HepG2 (cell line): ENCODE results near the gene MEX3D. TPM values are rescaled to one million over a fixed set of nuclear protein-coding genes. Genes with fewer than 3 reads are reported as not detected.

Experiments used
- ATAC-seq: fragments of 200-7000 bp; cut with Tn5 transposase; 3 replicates; pipeline ENCODE4 v1.9.1; 2020; ENCODE audit warnings: mild to moderate bottlenecking, moderate library complexity
- BruUV-seq: library from RNA; stranded (reverse); fragments of 400-500 nt; replicated peaks from 2 replicates; lab custom pipeline; 2021; lab: Mats Ljungman, UMichigan
- CTCF ChIA-PET: fragments of 300-600 bp; formaldehyde crosslinking; extraction: SDS; loops from one replicate; lab custom pipeline; 2021; ENCODE audit warnings: low total read pairs, inconsistent platforms, low intra/inter-chr PET ratio; lab: Yijun Ruan, JAX
- POLR2A ChIA-PET: fragments of 350-600 bp; sonication (Branson Sonifier 250); formaldehyde crosslinking; loops from one replicate; lab custom pipeline; 2020; ENCODE audit warnings: antibody characterized with exemption, inconsistent platforms; lab: Yijun Ruan, JAX
- DNase-seq: peaks from one replicate; pipeline ENCODE4 v3.0.0-alpha.2; 2015; ENCODE audit warnings: low spot score
- FAIRE-seq: peaks from 3 replicates; lab custom pipeline; 2011; peaks lifted over from hg19 to GRCh38; lab: Jason Lieb, UNC
- H2AFZ ChIP-seq: one replicate; pipeline ENCODE4 v1.6.1; 2011; ENCODE audit warnings: low read length, inconsistent platforms
- H3K27ac ChIP-seq: fragments of 300-600 bp; 3 replicates; pipeline ENCODE4 v1.8.0; 2011; ENCODE audit warnings: mixed run types, mild to moderate bottlenecking, mixed read lengths, low read length, inconsistent platforms; ENCODE audit not compliant: insufficient read depth; ENCODE audit errors: extremely low read length
- H3K27me3 ChIP-seq, 2 experiments: fragments of 200-600 bp in 1 of 2; 2 replicates in 1 of 2; 3 replicates in 1 of 2; pipeline versions ENCODE4 v1.6.0 to v1.8.0; 2011; ENCODE audit warnings: low read length in 2 of 2, mild to moderate bottlenecking in 2 of 2, moderate library complexity in 2 of 2, inconsistent platforms in 1 of 2; ENCODE audit not compliant: insufficient read depth in 2 of 2, control insufficient read depth in 1 of 2
- H3K36me3 ChIP-seq, 2 experiments: fragments of 200-600 bp in 1 of 2; replicated peaks in 1 of 2; 2 replicates in 1 of 2; 3 replicates in 1 of 2; pipeline versions ENCODE4 v1.5.1 to v1.8.0; 2011; ENCODE audit warnings: low read length in 2 of 2, inconsistent platforms in 1 of 2; ENCODE audit not compliant: insufficient read depth in 2 of 2, control insufficient read depth in 1 of 2
- H3K4me1 ChIP-seq: 2 replicates; pipeline ENCODE4 v1.5.1; 2012; ENCODE audit warnings: low read length, inconsistent platforms; ENCODE audit not compliant: insufficient read depth
- H3K4me2 ChIP-seq: 2 replicates; pipeline ENCODE4 v1.6.0; 2011; ENCODE audit warnings: low read depth, low read length, inconsistent platforms
- H3K4me3 ChIP-seq, 3 experiments: fragments of 200-600 bp in 1 of 3; sonication (generic), shearing (Covaris generic) in 1 of 3; replicated peaks in 1 of 3; 2 replicates each; pipeline ENCODE4 v1.5.1; 2011 to 2016; ENCODE audit warnings: low read length in 3 of 3, inconsistent platforms in 2 of 3, low read depth in 2 of 3, mild to moderate bottlenecking in 2 of 3, control low read depth in 1 of 3, mixed read lengths in 1 of 3; ENCODE audit not compliant: insufficient read depth in 1 of 3
- H3K79me2 ChIP-seq: one replicate; pipeline ENCODE4 v1.6.1; 2011; ENCODE audit warnings: low read length, inconsistent platforms; ENCODE audit not compliant: insufficient read depth
- H3K9ac ChIP-seq: 2 replicates; pipeline ENCODE4 v1.6.0; 2011; ENCODE audit warnings: mild to moderate bottlenecking, low read depth, low read length, inconsistent platforms; ENCODE audit not compliant: insufficient read depth
- H3K9me3 ChIP-seq: 2 replicates; pipeline ENCODE4 v1.5.1; 2012; ENCODE audit warnings: mild to moderate bottlenecking, low read length
- H4K20me1 ChIP-seq: 2 replicates; pipeline ENCODE4 v1.6.0; 2011; ENCODE audit warnings: inconsistent platforms, mild to moderate bottlenecking, low read length, moderate library complexity; ENCODE audit not compliant: insufficient read depth
- AHR ChIP-seq: IDR thresholded peaks from 2 replicates; pipeline ENCODE4 v1.6.1; 2018; ENCODE audit warnings: missing genetic modification reagents, missing compliant biosample characterization
- ASH2L ChIP-seq: fragments of 300-600, 200-600 bp; sonication (generic); IDR thresholded peaks from 2 replicates; pipeline ENCODE4 v1.7.0; 2017; ENCODE audit warnings: low read depth, mild to moderate bottlenecking, moderate library complexity, mixed read lengths, low read length; ENCODE audit not compliant: insufficient read length
- MEIS2 ChIP-seq: sonication (generic); formaldehyde crosslinking; IDR thresholded peaks from 2 replicates; pipeline ENCODE4 v1.9.0; 2021; ENCODE audit warnings: mild to moderate bottlenecking, missing genetic modification reagents
- MTF2 ChIP-seq: sonication (generic); formaldehyde crosslinking; IDR thresholded peaks from 2 replicates; pipeline ENCODE4 v1.5.0; 2020; ENCODE audit warnings: missing genetic modification reagents, borderline replicate concordance
- PHF21A ChIP-seq: sonication (generic); formaldehyde crosslinking; IDR thresholded peaks from 2 replicates; pipeline ENCODE4 v1.5.0; 2020; ENCODE audit warnings: mild to moderate bottlenecking, missing genetic modification reagents
- TCF7L2 ChIP-seq: IDR thresholded peaks from 2 replicates; pipeline ENCODE4 v1.6.1; 2011; ENCODE audit warnings: mild to moderate bottlenecking, low read depth, low read length, moderate library complexity
- ZNF343 ChIP-seq: sonication (generic); formaldehyde crosslinking; IDR thresholded peaks from 2 replicates; pipeline ENCODE4 v1.4.0; 2020; ENCODE audit warnings: mild to moderate bottlenecking, missing genetic modification reagents
- ZNF572 ChIP-seq: sonication (generic); formaldehyde crosslinking; IDR thresholded peaks from 2 replicates; pipeline ENCODE4 v1.5.1; 2020; ENCODE audit warnings: mild to moderate bottlenecking, missing genetic modification reagents
- ZNF703 ChIP-seq: sonication (generic); formaldehyde crosslinking; IDR thresholded peaks from 2 replicates; pipeline ENCODE4 v1.5.1; 2020; ENCODE audit warnings: missing genetic modification reagents, mild to moderate bottlenecking, moderate library complexity, borderline replicate concordance
- WGBS: methylation state at CpG from one replicate; pipeline ENCODE4 v1.1.6; 2017; ENCODE audit warnings: low lambda C conversion rate; 5-methylcytosine and 5-hydroxymethylcytosine counted together
- in situ Hi-C: cut with HindIII; loops from 2 replicates; pipeline ENCODE4 v1.10.0; 2017; ENCODE audit warnings: low pct_unique_long_range_greater_than_20kb; ENCODE audit not compliant: extremely low pct_ligation_motif_present
- intact Hi-C: fragments of 100-400 bp; cut with micrococcal nuclease; formaldehyde crosslinking; loops from one replicate; pipeline ENCODE4 v1.10.0; 2022; ENCODE audit not compliant: unreplicated experiment
- polyA plus RNA-seq, 8 experiments: library from polyadenylated mRNA; depleted of rRNA in 3 of 8; stranded (reverse) in 7 of 8; unstranded in 1 of 8; fragments of >200 nt; fragmentation: Illumina TruSeq in 4 of 8; extraction: Trizol in 4 of 8; gene quantifications; 2 replicates each; pipeline versions ENCODE4 v1.2.1 to v1.2.3, GENCODE V29; 2011 to 2016; ENCODE audit warnings: low read depth in 4 of 8, missing spikeins in 1 of 8, mixed read lengths in 1 of 8; ENCODE audit not compliant: insufficient read depth in 1 of 8
- total RNA-seq, 5 experiments: library from RNA; depleted of rRNA; stranded (reverse); fragments of >200 nt; fragmentation: Illumina TruSeq; extraction: Trizol; gene quantifications; 2 replicates each; pipeline ENCODE4 v1.2.3, GENCODE V29; 2016; ENCODE audit warnings: low read depth in 1 of 5
- TF ChIP-seq, protein P1 (sequence below): sonication (generic); formaldehyde crosslinking; conservative IDR thresholded peaks from 2 replicates; pipeline ENCODE4 v1.8.0; 2022; ENCODE audit warnings: low read depth, missing genetic modification reagents
- TF ChIP-seq, protein P2 (sequence below): IDR thresholded peaks from 2 replicates; pipeline ENCODE4 v1.6.1; 2016; ENCODE audit warnings: mild to moderate bottlenecking, missing biosample characterization, missing genetic modification reagents
- TF ChIP-seq, protein P3 (sequence below): sonication (generic); formaldehyde crosslinking; IDR thresholded peaks from 2 replicates; pipeline ENCODE4 v1.4.0; 2020; ENCODE audit warnings: missing genetic modification reagents, borderline replicate concordance

MEX3D gene
- total and polyA plus RNA-seq, 2 of the 13 experiments (the other 11 are each of a cell fraction or from before 2014, with no cell fraction given) = 3.6 to 17.1 TPM

DNA sequence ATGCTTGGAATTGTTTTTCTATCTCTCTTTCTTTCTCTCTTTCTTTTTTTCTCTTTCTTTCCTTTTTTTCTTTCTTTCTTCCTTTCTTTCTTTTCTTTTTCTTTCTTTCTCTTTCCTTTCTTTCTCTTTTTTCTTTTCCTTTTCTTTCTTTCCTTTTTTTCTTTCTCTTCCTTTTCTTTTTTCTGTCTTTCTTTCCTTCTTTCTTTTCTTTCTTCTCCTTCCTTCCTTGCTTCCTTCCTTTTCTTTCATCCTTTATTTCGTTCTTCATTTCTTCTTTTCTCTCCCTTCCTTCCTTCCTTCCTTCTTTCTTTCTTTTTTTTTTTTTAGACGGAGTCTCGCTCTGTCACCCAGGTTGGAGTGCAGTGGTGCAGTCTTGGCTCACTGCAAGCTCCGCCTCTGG lies 1.9 kb upstream of the MEX3D start:
- no peak overlapping the region for H3K4me2 ChIP-seq
- ChIA-PET POLR2A (interaction anchor here (1.1 kb wide), 1 partner anchor 21 kb away, joined by 3 read pairs; no protein-coding TSS in a partner anchor), CTCF (no interaction called here)
- H4K20me1 ChIP-seq = 0 out of 2 replicates have a peak, but pooled peaks cover 6% of the 10 kb centered on the region
- 73% methylated on average over 4 of the region's 4 CpGs for WGBS
- H3K36me3 ChIP-seq = no peaks in the 10 kb centered on the region
- no peak overlapping the region for H3K4me3 ChIP-seq
- H3K9ac ChIP-seq = no peak overlapping the region
- peaks cover 31% of the 10 kb centered on the region for H3K4me1 ChIP-seq
- in situ Hi-C loops (no loop called here), intact Hi-C loops (no loop called here)
- ATAC-seq (no peak), FAIRE-seq (no peak), DNase-seq (no peak)
- BruUV-seq = no TSS peak
- H3K79me2 ChIP-seq = peaks cover 9% of the 10 kb centered on the region
- TF ChIP-seq, protein P1, sequence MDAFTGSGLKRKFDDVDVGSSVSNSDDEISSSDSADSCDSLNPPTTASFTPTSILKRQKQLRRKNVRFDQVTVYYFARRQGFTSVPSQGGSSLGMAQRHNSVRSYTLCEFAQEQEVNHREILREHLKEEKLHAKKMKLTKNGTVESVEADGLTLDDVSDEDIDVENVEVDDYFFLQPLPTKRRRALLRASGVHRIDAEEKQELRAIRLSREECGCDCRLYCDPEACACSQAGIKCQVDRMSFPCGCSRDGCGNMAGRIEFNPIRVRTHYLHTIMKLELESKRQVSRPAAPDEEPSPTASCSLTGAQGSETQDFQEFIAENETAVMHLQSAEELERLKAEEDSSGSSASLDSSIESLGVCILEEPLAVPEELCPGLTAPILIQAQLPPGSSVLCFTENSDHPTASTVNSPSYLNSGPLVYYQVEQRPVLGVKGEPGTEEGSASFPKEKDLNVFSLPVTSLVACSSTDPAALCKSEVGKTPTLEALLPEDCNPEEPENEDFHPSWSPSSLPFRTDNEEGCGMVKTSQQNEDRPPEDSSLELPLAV (CRISPR knock-in tag) = no peak
- no peak for TF ChIP-seq AHR (CRISPR knock-in tag)
- no peak for TF ChIP-seq TCF7L2
- TF ChIP-seq, protein P2, sequence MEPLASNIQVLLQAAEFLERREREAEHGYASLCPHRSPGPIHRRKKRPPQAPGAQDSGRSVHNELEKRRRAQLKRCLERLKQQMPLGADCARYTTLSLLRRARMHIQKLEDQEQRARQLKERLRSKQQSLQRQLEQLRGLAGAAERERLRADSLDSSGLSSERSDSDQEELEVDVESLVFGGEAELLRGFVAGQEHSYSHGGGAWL (CRISPR knock-in tag) = no peak
- TF ChIP-seq ZNF343 = no peak
- no peak for TF ChIP-seq ZNF572 (CRISPR knock-in tag)
- no peak for TF ChIP-seq PHF21A
- TF ChIP-seq ASH2L = no peak
- TF ChIP-seq, protein P3, sequence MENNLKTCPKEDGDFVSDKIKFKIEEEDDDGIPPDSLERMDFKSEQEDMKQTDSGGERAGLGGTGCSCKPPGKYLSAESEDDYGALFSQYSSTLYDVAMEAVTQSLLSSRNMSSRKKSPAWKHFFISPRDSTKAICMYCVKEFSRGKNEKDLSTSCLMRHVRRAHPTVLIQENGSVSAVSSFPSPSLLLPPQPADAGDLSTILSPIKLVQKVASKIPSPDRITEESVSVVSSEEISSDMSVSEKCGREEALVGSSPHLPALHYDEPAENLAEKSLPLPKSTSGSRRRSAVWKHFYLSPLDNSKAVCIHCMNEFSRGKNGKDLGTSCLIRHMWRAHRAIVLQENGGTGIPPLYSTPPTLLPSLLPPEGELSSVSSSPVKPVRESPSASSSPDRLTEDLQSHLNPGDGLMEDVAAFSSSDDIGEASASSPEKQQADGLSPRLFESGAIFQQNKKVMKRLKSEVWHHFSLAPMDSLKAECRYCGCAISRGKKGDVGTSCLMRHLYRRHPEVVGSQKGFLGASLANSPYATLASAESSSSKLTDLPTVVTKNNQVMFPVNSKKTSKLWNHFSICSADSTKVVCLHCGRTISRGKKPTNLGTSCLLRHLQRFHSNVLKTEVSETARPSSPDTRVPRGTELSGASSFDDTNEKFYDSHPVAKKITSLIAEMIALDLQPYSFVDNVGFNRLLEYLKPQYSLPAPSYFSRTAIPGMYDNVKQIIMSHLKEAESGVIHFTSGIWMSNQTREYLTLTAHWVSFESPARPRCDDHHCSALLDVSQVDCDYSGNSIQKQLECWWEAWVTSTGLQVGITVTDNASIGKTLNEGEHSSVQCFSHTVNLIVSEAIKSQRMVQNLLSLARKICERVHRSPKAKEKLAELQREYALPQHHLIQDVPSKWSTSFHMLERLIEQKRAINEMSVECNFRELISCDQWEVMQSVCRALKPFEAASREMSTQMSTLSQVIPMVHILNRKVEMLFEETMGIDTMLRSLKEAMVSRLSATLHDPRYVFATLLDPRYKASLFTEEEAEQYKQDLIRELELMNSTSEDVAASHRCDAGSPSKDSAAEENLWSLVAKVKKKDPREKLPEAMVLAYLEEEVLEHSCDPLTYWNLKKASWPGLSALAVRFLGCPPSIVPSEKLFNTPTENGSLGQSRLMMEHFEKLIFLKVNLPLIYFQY = no peak
- TF ChIP-seq ZNF703 (CRISPR knock-in tag) = no peak
- no peak for TF ChIP-seq MEIS2
- TF ChIP-seq MTF2 (CRISPR knock-in tag) = no peak
- no peak overlapping the region for H2AFZ ChIP-seq
- peaks cover 0 to 8% of the 10 kb centered on the region in 2 experiments; a peak in 2 of 5 replicates for H3K27me3 ChIP-seq
- H3K9me3 ChIP-seq = no peaks in the 10 kb centered on the region
- H3K27ac ChIP-seq = no peak overlapping the region
